ENCODE data around the gene OR52N2. TPM values are rescaled to one million over a fixed set of nuclear protein-coding genes. Genes with fewer than 3 reads are reported as not detected.
A peak's percentile ranks its signal among the peaks of the same experiment; 100 is the strongest.

The OR52N2 gene
- not detected in 2 replicates for total RNA-seq (2011; cell fraction: chromatin; rRNA removed; ENCODE audit: low replicate concordance)
- not detected in 2 replicates for total RNA-seq (2011; cell fraction: nucleolus; rRNA removed)
- total RNA-seq (2011; cell fraction: nucleoplasm; rRNA removed) = not detected in 2 replicates
- not detected in 2 replicates for total RNA-seq (2014; rRNA removed)
- total RNA-seq (2014; rRNA removed; fragmentation: Illumina TruSeq; extraction: Trizol) = not detected in 2 replicates
- total RNA-seq (2015; rRNA removed; fragmentation: Illumina TruSeq; extraction: Trizol) = not detected in 2 replicates
- total RNA-seq (2021) = not detected in 2 replicates
- not detected in 2 replicates for polyA plus RNA-seq (2011; rRNA removed)
- not detected in 2 replicates for polyA plus RNA-seq (2011; cell fraction: cytosol; rRNA removed)
- not detected in 2 replicates for polyA plus RNA-seq (2011; cell fraction: nucleus; rRNA removed)
- polyA plus RNA-seq (2012) = not detected in 2 replicates
- not detected in 2 replicates for polyA plus RNA-seq (2014; fragmentation: Illumina TruSeq; extraction: Trizol)
- polyA plus RNA-seq (2014; fragmentation: Nextera tagmentation; extraction: Ambion mirVana) = not detected
- polyA plus RNA-seq (2014; rRNA removed) = not detected in 2 replicates
- not detected in 2 replicates for polyA minus RNA-seq (2011; rRNA and poly(A)+ RNA removed)
- polyA minus RNA-seq (2011; cell fraction: cytosol; rRNA and poly(A)+ RNA removed) = not detected in 2 replicates
- polyA minus RNA-seq (2011; cell fraction: nucleus; rRNA and poly(A)+ RNA removed) = not detected in 2 replicates
- not detected for Bru-seq, nascent RNA
- percentile 4 among the genes with signal in this experiment for BruChase-seq, experiment 1, labeled RNA remaining after a 2-hour chase
- BruChase-seq, experiment 2, labeled RNA remaining after a 6-hour chase = not detected
- long read RNA-seq, experiment 1 = 0 reads
- long read RNA-seq, experiment 2 = 0 reads
- long read RNA-seq, experiment 3 = 0 reads

DNA sequence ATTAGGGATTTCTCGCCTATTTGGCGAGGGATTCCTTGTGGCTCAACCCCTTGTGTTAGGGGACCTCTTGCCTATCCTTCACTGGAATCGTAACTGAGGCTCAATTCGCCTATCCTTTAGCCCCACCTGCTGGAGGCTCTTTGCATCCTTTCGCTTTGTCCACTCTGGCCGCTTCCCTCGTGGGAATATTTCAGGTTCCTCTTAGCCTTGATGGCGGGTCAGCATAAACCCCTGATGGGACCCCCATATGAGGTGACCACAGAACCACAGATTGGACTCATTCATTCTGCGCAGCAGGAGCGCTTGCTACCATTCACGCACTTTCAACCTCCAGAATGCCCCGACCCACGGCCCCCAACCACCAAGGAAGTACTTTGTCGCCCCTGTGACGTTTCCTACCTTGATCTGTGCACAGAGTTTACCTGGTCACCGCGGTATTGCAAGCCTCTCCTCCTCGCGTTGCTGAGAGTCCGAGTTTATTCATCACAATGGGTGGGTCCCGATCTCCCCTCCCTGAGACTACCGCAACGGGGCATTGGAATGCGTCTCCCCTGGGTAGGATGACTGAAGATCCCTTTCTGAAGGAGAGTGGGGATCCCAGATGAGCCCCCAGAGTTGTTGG, at the start of gene OR52N2:
TSS of gene OR52N2 (plus strand) at position 425 of the 622 bp plus-strand sequence. CDS start 11,412 bp downstream, outside the sequence.
- ATAC-seq = peak; percentile 70
- 81% methylated on average over 23 of the region's 24 CpGs for WGBS (ENCODE audit: insufficient coverage, low coverage, missing lambda C conversion rate)
- Histone ChIP-seq H3K27ac (ENCODE audit: extremely low read depth, low read depth, low read length) (peak within 1 kb of the TSS; percentile 73; the same call in 1 of the 3 replicates), H3K4me1 (replicated peaks in 1 of 2; ENCODE audit: control insufficient read depth in 2 of 2, insufficient read depth in 2 of 2, low read length in 2 of 2) (peaks cover 0 to 6% of the 10 kb centered on the region in 2 experiments; a peak in 2 of 5 replicates), H3K4me2 (ENCODE audit: insufficient read depth, low read length) (no peak within 1 kb of the TSS; the same call in 1 of the 2 replicates), H3K36me3 (ENCODE audit: control insufficient read depth, insufficient read depth, low read length) (no peaks in the 10 kb centered on the region), H4K20me1 (replicated peaks; ENCODE audit: control insufficient read depth, insufficient read depth, low read length) (no peaks in the 10 kb centered on the region), H3K4me3 (no peak within 1 kb of the TSS), H3K27me3 (ENCODE audit: control insufficient read depth in 2 of 2, insufficient read depth in 2 of 2, low read length in 2 of 2) (no peaks in the 10 kb centered on the region), H3K9me1 (ENCODE audit: control insufficient read depth, insufficient read depth, low read length) (no peaks in the 10 kb centered on the region), H3K79me2 (ENCODE audit: control insufficient read depth, insufficient read depth, low read length) (no peaks in the 10 kb centered on the region), H3K9me3 (replicated peaks; ENCODE audit: control insufficient read depth, insufficient read depth, low read depth, low read length) (peaks cover 21% of the 10 kb centered on the region), H2AFZ (ENCODE audit: low read depth, low read length) (peak within 1 kb of the TSS; percentile 74; the same call in 1 of the 2 replicates), H3K9ac (ENCODE audit: insufficient read depth in 1 of 2, low read depth in 2 of 2, low read length in 2 of 2) (no peak within 1 kb of the TSS)
- peak; percentile 17 to 60 (median 26) for DNase-seq (ENCODE audit: extremely low read depth in 1 of 4, low spot score in 3 of 4)
- intact Hi-C loops (cut with micrococcal nuclease) = loop anchor here (1.0 kb wide), 2 partner anchors 124 to 208 kb away; no protein-coding TSS in a partner anchor
- CTCF ChIA-PET (ENCODE audit: low intra/inter-chr PET ratio) = interaction anchor here (0.7 kb wide), 1 partner anchor 333 kb away, joined by 3 read pairs; no protein-coding TSS in a partner anchor
- BruUV-seq (replicated peaks) = no TSS peak
- in situ Hi-C loops (cut with MboI) = no loop called here
- FAIRE-seq = peak; percentile 23
- POLR2A ChIA-PET = no interaction called here
- TF ChIP-seq SP1 (CRISPR knock-in tag; IDR thresholded peaks at IDR 0.05) (peak; percentile 23; the same call in 1 of the 2 replicates), BMI1 (IDR thresholded peaks at IDR 0.05; ENCODE audit: low read length) (no peak), ZNF644 (tag; IDR thresholded peaks at IDR 0.05; ENCODE audit: low read depth) (no peak)
- TF ChIP-seq, protein P1, sequence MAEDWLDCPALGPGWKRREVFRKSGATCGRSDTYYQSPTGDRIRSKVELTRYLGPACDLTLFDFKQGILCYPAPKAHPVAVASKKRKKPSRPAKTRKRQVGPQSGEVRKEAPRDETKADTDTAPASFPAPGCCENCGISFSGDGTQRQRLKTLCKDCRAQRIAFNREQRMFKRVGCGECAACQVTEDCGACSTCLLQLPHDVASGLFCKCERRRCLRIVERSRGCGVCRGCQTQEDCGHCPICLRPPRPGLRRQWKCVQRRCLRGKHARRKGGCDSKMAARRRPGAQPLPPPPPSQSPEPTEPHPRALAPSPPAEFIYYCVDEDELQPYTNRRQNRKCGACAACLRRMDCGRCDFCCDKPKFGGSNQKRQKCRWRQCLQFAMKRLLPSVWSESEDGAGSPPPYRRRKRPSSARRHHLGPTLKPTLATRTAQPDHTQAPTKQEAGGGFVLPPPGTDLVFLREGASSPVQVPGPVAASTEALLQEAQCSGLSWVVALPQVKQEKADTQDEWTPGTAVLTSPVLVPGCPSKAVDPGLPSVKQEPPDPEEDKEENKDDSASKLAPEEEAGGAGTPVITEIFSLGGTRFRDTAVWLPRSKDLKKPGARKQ (CRISPR knock-in tag; IDR thresholded peaks at IDR 0.05) = no peak
- TF ChIP-seq, protein P2, sequence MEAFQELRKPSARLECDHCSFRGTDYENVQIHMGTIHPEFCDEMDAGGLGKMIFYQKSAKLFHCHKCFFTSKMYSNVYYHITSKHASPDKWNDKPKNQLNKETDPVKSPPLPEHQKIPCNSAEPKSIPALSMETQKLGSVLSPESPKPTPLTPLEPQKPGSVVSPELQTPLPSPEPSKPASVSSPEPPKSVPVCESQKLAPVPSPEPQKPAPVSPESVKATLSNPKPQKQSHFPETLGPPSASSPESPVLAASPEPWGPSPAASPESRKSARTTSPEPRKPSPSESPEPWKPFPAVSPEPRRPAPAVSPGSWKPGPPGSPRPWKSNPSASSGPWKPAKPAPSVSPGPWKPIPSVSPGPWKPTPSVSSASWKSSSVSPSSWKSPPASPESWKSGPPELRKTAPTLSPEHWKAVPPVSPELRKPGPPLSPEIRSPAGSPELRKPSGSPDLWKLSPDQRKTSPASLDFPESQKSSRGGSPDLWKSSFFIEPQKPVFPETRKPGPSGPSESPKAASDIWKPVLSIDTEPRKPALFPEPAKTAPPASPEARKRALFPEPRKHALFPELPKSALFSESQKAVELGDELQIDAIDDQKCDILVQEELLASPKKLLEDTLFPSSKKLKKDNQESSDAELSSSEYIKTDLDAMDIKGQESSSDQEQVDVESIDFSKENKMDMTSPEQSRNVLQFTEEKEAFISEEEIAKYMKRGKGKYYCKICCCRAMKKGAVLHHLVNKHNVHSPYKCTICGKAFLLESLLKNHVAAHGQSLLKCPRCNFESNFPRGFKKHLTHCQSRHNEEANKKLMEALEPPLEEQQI (IDR thresholded peaks at IDR 0.05) = 0 out of 2 replicates have a peak, but pooled peaks have one; percentile 13

Measured in K562 (cell line).